HUES48 (cell line): ENCODE results near the gene AGAP1.

Source experiments
- H3K27ac ChIP-seq: one replicate; pipeline ENCODE4 v1.7.0; 2013; ENCODE audit warnings: low read depth, low read length, inconsistent platforms
- H3K27me3 ChIP-seq: 2 replicates; pipeline ENCODE4 v1.6.1; 2013; ENCODE audit warnings: mild to moderate bottlenecking, low read length; ENCODE audit not compliant: control insufficient read depth, insufficient read depth
- H3K36me3 ChIP-seq: 2 replicates; pipeline ENCODE4 v1.6.1; 2013; ENCODE audit warnings: low read length; ENCODE audit not compliant: control insufficient read depth, insufficient read depth
- H3K4me1 ChIP-seq: 2 replicates; pipeline ENCODE4 v1.6.1; 2013; ENCODE audit warnings: mild to moderate bottlenecking, low read length; ENCODE audit not compliant: control insufficient read depth, insufficient read depth
- H3K4me3 ChIP-seq: 2 replicates; pipeline ENCODE4 v1.5.1; 2013; ENCODE audit warnings: mild to moderate bottlenecking, low read depth, low read length
- H3K9ac ChIP-seq: 2 replicates; pipeline ENCODE4 v1.6.1; 2013; ENCODE audit warnings: mild to moderate bottlenecking, low read depth, low read length, moderate library complexity
- H3K9me3 ChIP-seq: 2 replicates; pipeline ENCODE4 v1.6.1; 2013; ENCODE audit warnings: low read length; ENCODE audit not compliant: control insufficient read depth, insufficient read depth

AGAP1 gene

GRCh38 chr2:235592836-235593235, 99.0 kb downstream of the AGAP1 start:
- Histone ChIP-seq H3K9me3 (no peaks in the 10 kb centered on the region), H3K4me1 (peaks cover 3% of the 10 kb centered on the region; the same call in 1 of the 2 replicates), H3K9ac (no peak overlapping the region), H3K4me3 (no peak overlapping the region), H3K27ac (no peak overlapping the region), H3K36me3 (no peaks in the 10 kb centered on the region), H3K27me3 (no peaks in the 10 kb centered on the region)

DNA sequence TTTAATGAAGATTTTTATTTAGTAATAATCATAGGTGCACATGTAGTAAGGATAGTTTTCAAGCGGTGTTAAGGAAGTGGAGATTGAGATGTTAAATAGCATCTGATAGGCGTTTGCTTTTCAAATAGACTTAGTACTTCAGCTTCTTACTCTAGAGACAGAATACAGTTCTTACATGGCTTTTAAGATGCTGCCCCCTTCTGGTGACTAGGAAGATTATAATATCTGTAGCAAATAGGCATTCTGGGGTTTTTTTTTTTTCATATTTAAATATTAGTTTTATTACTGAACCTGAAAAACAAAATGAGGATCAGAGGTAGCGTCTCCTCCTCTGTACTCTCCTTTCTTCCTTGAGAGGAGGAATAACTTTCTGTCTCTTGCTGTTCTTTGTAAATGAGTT, 100.2 kb downstream of the AGAP1 start:
- Histone ChIP-seq H3K4me3 (no peak overlapping the region), H3K4me1 (peaks cover 3% of the 10 kb centered on the region; the same call in 1 of the 2 replicates), H3K9me3 (no peaks in the 10 kb centered on the region), H3K36me3 (no peaks in the 10 kb centered on the region), H3K27me3 (no peaks in the 10 kb centered on the region), H3K27ac (no peak overlapping the region), H3K9ac (no peak overlapping the region)

DNA sequence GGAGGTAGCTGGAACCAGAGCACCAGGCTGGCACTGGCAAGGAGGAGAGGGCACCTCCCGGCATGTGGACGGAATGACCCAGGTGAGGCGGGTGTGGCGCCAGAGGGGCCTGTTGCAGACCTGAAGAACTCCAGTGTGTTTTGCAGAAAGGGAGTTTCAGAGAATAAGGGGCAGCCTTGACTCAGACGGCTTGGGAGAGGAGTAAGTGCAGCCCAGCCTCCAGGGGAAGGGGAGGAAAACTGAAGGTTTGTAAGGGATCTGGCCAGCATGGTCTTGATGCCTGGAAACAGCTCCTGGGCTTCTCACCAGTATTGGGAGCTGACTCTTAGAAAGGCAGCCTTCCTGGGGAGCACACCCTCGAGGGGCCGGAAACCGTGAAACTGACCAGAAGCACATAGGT, 101.1 kb downstream of the AGAP1 start:
- no peak overlapping the region for H3K27ac ChIP-seq
- no peaks in the 10 kb centered on the region for H3K9me3 ChIP-seq
- no peaks in the 10 kb centered on the region for H3K36me3 ChIP-seq
- peaks cover 3% of the 10 kb centered on the region; the same call in 1 of the 2 replicates for H3K4me1 ChIP-seq
- no peak overlapping the region for H3K9ac ChIP-seq
- H3K27me3 ChIP-seq = no peaks in the 10 kb centered on the region
- H3K4me3 ChIP-seq = no peak overlapping the region

DNA sequence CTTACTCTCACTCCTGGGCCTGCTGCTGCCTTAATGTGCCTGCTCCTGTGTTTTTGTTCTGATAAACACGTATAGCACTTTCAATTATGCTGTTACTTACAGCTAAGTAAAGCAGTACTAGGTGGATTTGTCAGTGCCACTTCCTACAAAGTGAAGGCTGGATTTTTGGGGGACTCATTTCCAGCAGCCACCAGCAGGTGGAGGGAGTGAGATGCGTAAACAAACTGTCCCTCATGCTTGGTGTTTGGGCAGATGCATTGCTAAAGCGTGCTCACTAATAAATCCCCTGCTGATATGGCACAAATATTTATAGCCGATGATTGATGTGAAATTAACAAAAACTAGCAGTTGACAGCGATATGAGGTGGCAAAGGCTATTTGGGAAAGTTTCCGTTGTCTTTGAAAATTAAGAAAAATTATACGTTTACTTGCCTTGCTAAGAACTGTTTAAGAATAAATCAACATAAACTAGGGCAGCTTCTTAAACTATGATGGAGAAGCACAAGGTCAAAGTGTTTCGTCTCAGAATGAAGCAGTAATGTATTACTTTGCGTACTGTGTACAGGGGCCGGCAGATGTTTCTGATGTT, 101.7 kb downstream of the AGAP1 start:
- Histone ChIP-seq H3K27ac (no peak overlapping the region), H3K9ac (no peak overlapping the region), H3K4me1 (peaks cover 3% of the 10 kb centered on the region; the same call in 1 of the 2 replicates), H3K9me3 (no peaks in the 10 kb centered on the region), H3K27me3 (no peaks in the 10 kb centered on the region), H3K4me3 (no peak overlapping the region), H3K36me3 (no peaks in the 10 kb centered on the region)

GRCh38 chr2:235596272-235596671, 102.4 kb downstream of the AGAP1 start:
- peaks cover 3% of the 10 kb centered on the region; the same call in 1 of the 2 replicates for H3K4me1 ChIP-seq
- H3K4me3 ChIP-seq = no peak overlapping the region
- no peaks in the 10 kb centered on the region for H3K27me3 ChIP-seq
- no peak overlapping the region for H3K27ac ChIP-seq
- H3K9ac ChIP-seq = no peak overlapping the region
- no peaks in the 10 kb centered on the region for H3K9me3 ChIP-seq
- no peaks in the 10 kb centered on the region for H3K36me3 ChIP-seq

- H3K27ac ChIP-seq = no peak overlapping the region
- no peak overlapping the region for H3K4me3 ChIP-seq
- peaks cover 3% of the 10 kb centered on the region; the same call in 1 of the 2 replicates for H3K4me1 ChIP-seq
- no peak overlapping the region for H3K9ac ChIP-seq
- H3K9me3 ChIP-seq = no peaks in the 10 kb centered on the region
- H3K27me3 ChIP-seq = no peaks in the 10 kb centered on the region
- no peaks in the 10 kb centered on the region for H3K36me3 ChIP-seq
Observed at GRCh38 chr2:235597081-235597615, 103.3 kb downstream of the AGAP1 start.

GRCh38 chr2:235598026-235598425, 104.2 kb downstream of the AGAP1 start:
- Histone ChIP-seq H3K9me3 (no peaks in the 10 kb centered on the region), H3K27ac (no peak overlapping the region), H3K27me3 (no peaks in the 10 kb centered on the region), H3K9ac (no peak overlapping the region), H3K36me3 (no peaks in the 10 kb centered on the region), H3K4me1 (peaks cover 3% of the 10 kb centered on the region; the same call in 1 of the 2 replicates), H3K4me3 (no peak overlapping the region)

DNA sequence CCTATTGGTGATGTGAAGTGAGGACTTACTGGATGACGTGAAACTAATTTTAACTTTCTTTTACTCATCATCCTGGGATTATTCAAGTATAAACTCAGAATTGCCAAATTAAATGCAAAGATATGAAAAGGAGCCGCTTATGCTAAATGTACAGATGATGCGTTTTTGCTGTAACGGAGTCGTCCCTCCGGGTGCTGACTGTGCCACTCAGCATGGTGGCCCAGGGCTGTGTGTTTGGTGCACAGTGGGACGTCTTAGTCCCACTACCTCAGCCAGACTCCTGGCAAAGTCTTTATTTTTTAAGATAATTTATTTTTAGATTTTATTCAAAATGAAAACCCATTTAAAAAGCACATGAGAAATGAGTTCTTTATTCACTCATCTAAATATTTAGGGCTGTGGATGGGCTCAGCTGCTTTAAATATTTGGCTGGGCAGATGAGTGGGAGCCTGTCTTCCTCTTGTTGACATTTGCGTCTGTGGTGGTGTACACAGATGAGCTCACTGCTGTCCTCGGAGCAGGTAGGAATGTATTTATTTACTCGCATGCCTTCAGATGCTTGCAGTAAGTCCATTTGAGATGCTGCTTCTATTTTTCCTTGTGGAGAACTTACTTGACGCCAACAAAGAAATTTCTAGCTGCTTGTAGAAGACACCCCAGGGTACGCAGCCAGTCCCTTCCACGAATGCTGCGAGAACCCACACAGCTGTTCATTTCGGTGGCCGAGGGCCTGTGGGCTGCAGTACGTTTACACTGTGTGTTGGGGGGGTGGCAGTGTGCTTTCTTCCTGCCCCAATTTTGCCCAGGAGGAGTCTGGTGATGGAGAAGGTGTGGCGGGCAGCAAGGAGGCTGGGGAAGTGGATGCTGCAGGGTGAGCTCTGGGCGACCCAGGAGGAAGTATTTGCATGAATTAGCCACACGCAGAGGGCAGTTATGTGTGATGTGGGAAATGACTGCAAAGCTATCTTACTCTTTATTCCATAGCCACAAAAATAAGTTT, 105.0 kb downstream of the AGAP1 start:
- no peaks in the 10 kb centered on the region for H3K36me3 ChIP-seq
- no peaks in the 10 kb centered on the region for H3K27me3 ChIP-seq
- H3K4me1 ChIP-seq = peaks cover 3% of the 10 kb centered on the region; the same call in 1 of the 2 replicates
- H3K9ac ChIP-seq = no peak overlapping the region
- H3K27ac ChIP-seq = no peak overlapping the region
- H3K4me3 ChIP-seq = no peak overlapping the region
- no peaks in the 10 kb centered on the region for H3K9me3 ChIP-seq

GRCh38 chr2:235599596-235600338, 105.9 kb downstream of the AGAP1 start:
- Histone ChIP-seq H3K27me3 (no peaks in the 10 kb centered on the region), H3K27ac (no peak overlapping the region), H3K36me3 (no peaks in the 10 kb centered on the region), H3K9me3 (no peaks in the 10 kb centered on the region), H3K4me3 (no peak overlapping the region), H3K4me1 (peaks cover 3% of the 10 kb centered on the region; the same call in 1 of the 2 replicates), H3K9ac (no peak overlapping the region)

DNA sequence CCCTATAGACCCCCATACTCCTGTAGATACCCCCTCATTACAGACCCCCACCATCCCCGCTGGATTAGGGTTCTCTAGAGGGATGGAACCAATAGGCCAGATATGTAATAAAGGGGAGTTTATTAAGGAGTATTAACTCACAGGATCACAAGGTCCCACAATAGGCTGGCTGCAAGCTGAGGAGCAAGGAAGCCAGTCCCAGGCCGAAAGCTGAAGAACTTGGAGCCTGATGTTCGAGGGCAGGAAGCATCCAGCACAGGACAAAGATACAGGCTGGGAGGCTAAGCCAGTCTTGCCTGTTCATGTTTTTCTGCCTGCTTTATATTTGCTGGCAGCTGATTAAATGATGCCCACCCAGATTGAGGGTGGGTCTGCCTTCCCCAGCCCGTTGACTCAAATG, 106.6 kb downstream of the AGAP1 start:
- Histone ChIP-seq H3K27me3 (no peaks in the 10 kb centered on the region), H3K4me3 (no peak overlapping the region), H3K9me3 (no peaks in the 10 kb centered on the region), H3K9ac (no peak overlapping the region), H3K27ac (no peak overlapping the region), H3K36me3 (no peaks in the 10 kb centered on the region), H3K4me1 (peaks cover 5% of the 10 kb centered on the region; the same call in 1 of the 2 replicates)
